Measurements from ENCODE around the gene ASB3.

Gene ASB3

DNA sequence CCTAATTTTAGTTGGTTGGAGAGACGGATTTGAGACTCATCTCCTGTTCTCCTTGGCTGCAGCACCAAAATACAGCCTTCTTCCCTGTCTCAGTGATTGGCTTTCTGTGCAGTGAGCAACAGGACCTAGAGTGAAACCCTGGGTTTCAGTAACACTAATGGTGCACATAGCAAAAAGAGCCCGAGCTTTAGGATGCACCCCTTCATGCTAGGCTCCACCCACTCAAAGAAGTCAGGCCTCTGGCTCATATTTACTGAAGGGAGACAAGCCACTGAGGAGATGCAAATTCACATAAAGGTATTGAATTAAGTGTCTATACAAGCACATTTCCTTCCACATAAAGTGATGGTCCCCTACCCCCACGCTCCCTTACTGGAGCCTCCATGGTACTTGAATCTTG, 151.1 kb downstream of the ASB3 start:
- TF ChIP-seq, protein P1, sequence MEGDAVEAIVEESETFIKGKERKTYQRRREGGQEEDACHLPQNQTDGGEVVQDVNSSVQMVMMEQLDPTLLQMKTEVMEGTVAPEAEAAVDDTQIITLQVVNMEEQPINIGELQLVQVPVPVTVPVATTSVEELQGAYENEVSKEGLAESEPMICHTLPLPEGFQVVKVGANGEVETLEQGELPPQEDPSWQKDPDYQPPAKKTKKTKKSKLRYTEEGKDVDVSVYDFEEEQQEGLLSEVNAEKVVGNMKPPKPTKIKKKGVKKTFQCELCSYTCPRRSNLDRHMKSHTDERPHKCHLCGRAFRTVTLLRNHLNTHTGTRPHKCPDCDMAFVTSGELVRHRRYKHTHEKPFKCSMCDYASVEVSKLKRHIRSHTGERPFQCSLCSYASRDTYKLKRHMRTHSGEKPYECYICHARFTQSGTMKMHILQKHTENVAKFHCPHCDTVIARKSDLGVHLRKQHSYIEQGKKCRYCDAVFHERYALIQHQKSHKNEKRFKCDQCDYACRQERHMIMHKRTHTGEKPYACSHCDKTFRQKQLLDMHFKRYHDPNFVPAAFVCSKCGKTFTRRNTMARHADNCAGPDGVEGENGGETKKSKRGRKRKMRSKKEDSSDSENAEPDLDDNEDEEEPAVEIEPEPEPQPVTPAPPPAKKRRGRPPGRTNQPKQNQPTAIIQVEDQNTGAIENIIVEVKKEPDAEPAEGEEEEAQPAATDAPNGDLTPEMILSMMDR (IDR thresholded peaks at IDR 0.05) = no peak

DNA sequence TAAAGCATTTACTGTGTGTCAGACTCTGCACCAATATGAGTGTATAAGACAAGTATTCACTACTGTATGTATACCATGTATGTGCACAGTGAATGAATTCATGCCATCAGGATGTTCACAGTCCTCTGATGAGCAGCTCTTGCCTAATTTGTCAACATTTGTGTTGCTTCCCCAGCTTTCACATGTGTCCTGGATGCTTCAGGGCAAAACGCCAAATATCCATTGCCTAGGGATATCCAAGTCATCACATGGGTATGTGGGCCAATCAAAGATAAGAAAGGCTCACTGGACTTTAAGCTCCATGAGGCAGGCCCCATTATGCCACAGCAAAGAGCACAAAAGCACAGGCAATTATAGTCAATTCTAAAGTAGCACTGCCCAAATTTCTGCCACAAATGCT, 153.3 kb downstream of the ASB3 start:
- TF ChIP-seq, protein P1 (IDR thresholded peaks at IDR 0.05) = no peak

DNA sequence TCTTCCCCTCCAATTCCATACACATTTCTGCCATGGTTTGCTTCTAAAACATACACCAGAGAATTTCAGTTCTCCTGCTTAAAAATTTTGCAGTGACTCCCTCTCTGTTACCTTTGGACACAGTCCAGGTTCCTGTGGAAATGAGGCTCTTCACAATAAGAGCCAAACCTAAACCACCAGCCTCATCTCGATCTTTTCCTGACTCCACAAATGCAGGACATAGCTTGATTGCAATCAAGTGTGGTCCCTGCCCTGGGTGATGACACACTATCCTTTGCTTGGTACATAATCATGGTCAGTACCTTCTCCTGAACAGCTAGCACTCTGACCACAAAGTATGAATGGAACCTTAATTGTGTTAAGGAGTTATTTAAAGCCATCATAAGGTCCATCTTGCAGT, 154.0 kb downstream of the ASB3 start:
- TF ChIP-seq, protein P1 (IDR thresholded peaks at IDR 0.05) = no peak

GRCh38 chr2:53632126-53632460, 154.7 kb downstream of the ASB3 start:
- TF ChIP-seq, protein P1 (IDR thresholded peaks at IDR 0.05) = no peak

GRCh38 chr2:53631313-53632125, 155.2 kb downstream of the ASB3 start:
- TF ChIP-seq, protein P1 (IDR thresholded peaks at IDR 0.05) = no peak

DNA sequence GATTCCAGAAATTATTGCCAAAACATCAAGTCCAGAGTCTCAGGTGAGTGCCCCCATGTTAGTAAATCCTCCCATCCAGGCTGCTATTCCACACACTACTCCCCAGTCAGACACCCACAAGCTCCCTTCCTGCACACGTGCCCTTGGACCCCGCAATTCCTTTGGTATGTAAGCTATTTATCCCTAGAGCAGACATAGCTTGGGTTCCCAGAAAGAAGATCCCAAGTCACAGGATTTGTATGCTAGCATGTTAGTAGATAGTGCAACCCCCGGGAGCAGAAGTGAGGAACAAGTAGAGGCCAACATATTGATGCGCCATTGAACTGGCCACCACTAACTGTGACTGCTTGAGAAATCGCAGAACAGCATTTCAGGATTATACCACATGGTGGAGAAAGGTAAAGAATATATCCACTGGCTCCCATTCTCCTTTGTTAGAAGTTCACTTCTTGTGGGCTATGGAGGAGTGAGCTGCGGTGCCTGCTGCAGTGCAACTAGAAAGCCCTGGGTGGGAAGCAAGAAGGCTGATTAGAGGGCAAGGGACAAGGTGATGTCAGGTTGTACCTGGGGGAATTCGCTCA, 156.6 kb downstream of the ASB3 start:
- TF ChIP-seq, protein P1 (IDR thresholded peaks at IDR 0.05) = no peak

- TF ChIP-seq, protein P1 (IDR thresholded peaks at IDR 0.05) = no peak
These were observed 157.3 kb downstream of the ASB3 start for GRCh38 chr2:53629501-53629900.
